HCT116 (cell line): ENCODE results near the gene GRIK5.

Source experiments
- EZH2phosphoT487 ChIP-seq: fragments of 200-600 bp; IDR thresholded peaks from 2 replicates; pipeline ENCODE4 v1.6.1; 2018; ENCODE audit warnings: antibody characterized with exemption, borderline replicate concordance
- JUND ChIP-seq: IDR thresholded peaks from 2 replicates; pipeline ENCODE4 v1.6.1; 2012
- POLR2A ChIP-seq: IDR thresholded peaks from 2 replicates; pipeline ENCODE4 v1.7.0; 2011; ENCODE audit warnings: borderline replicate concordance; ENCODE audit not compliant: insufficient read depth, insufficient read length; ENCODE audit errors: extremely low read depth
- POLR2AphosphoS5 ChIP-seq: IDR thresholded peaks from 2 replicates; pipeline ENCODE4 v1.6.1; 2011; ENCODE audit warnings: mild to moderate bottlenecking, low read depth, low read length, moderate library complexity
- YY1 ChIP-seq: IDR thresholded peaks from 2 replicates; pipeline ENCODE4 v1.6.1; 2011; ENCODE audit warnings: low read length, low read depth, moderate library complexity, mild to moderate bottlenecking; ENCODE audit not compliant: insufficient replicate concordance; ENCODE audit errors: extremely low read depth
- TF ChIP-seq, protein P1 (sequence below), 3 experiments: fragments of 200-600 bp in 1 of 3; sonication (generic) in 1 of 3; IDR thresholded peaks in 2 of 3; conservative IDR thresholded peaks in 1 of 3; 2 replicates each; pipeline ENCODE4 v1.5.1; 2012 to 2017; ENCODE audit warnings: low read depth in 2 of 3, low read length in 2 of 3, antibody characterized with exemption in 1 of 3, borderline replicate concordance in 1 of 3, control low read depth in 1 of 3, mild to moderate bottlenecking in 1 of 3, mixed read lengths in 1 of 3, mixed run types in 1 of 3, moderate library complexity in 1 of 3; ENCODE audit not compliant: insufficient read depth in 1 of 3

GRCh38 chr19:41956621-41957020 lies 113.4 kb downstream of the GRIK5 start:
- TF ChIP-seq, protein P1, sequence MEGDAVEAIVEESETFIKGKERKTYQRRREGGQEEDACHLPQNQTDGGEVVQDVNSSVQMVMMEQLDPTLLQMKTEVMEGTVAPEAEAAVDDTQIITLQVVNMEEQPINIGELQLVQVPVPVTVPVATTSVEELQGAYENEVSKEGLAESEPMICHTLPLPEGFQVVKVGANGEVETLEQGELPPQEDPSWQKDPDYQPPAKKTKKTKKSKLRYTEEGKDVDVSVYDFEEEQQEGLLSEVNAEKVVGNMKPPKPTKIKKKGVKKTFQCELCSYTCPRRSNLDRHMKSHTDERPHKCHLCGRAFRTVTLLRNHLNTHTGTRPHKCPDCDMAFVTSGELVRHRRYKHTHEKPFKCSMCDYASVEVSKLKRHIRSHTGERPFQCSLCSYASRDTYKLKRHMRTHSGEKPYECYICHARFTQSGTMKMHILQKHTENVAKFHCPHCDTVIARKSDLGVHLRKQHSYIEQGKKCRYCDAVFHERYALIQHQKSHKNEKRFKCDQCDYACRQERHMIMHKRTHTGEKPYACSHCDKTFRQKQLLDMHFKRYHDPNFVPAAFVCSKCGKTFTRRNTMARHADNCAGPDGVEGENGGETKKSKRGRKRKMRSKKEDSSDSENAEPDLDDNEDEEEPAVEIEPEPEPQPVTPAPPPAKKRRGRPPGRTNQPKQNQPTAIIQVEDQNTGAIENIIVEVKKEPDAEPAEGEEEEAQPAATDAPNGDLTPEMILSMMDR (IDR thresholded peaks at IDR 0.05 in 2 of 3, conservative IDR thresholded peaks at IDR 0.05 in 1 of 3; ENCODE audit: borderline replicate concordance in 1 of 3, insufficient read depth in 1 of 3, low read depth in 2 of 3, low read length in 2 of 3) = no peak
- TF ChIP-seq POLR2AphosphoS5 (no peak), JUND (no peak), EZH2phosphoT487 (no peak), POLR2A (no peak), YY1 (no peak)
